ENCODE results near the gene PIM2.

PIM2 gene

DNA sequence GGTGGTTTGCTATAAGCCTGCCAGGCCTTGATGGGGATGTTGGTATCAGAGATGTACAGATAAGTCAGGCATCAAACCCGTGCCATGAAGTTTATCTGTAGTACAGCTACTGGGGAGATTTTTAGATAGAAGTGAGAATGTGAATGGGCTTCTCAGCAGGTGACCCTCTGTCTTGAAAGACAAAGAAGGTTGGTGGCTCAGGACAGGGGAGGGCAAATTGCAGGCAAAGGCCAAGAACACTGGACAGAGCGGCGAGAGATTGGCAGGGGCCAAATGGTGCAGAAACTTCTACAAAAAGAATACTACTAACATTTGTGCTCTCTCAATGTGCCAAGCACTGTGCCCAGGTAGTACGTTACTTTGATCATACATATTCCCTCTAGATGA lies 1.9 kb upstream of the PIM2 start:
- DNase-seq (ENCODE audit: low read depth) = no peak
- no peak overlapping the region for H3K4me3 ChIP-seq (ENCODE audit: low read depth, low read length)
- TF ChIP-seq, protein P1, sequence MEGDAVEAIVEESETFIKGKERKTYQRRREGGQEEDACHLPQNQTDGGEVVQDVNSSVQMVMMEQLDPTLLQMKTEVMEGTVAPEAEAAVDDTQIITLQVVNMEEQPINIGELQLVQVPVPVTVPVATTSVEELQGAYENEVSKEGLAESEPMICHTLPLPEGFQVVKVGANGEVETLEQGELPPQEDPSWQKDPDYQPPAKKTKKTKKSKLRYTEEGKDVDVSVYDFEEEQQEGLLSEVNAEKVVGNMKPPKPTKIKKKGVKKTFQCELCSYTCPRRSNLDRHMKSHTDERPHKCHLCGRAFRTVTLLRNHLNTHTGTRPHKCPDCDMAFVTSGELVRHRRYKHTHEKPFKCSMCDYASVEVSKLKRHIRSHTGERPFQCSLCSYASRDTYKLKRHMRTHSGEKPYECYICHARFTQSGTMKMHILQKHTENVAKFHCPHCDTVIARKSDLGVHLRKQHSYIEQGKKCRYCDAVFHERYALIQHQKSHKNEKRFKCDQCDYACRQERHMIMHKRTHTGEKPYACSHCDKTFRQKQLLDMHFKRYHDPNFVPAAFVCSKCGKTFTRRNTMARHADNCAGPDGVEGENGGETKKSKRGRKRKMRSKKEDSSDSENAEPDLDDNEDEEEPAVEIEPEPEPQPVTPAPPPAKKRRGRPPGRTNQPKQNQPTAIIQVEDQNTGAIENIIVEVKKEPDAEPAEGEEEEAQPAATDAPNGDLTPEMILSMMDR (IDR thresholded peaks at IDR 0.05; ENCODE audit: low read depth, low read length, missing control alignments) = no peak

DNA sequence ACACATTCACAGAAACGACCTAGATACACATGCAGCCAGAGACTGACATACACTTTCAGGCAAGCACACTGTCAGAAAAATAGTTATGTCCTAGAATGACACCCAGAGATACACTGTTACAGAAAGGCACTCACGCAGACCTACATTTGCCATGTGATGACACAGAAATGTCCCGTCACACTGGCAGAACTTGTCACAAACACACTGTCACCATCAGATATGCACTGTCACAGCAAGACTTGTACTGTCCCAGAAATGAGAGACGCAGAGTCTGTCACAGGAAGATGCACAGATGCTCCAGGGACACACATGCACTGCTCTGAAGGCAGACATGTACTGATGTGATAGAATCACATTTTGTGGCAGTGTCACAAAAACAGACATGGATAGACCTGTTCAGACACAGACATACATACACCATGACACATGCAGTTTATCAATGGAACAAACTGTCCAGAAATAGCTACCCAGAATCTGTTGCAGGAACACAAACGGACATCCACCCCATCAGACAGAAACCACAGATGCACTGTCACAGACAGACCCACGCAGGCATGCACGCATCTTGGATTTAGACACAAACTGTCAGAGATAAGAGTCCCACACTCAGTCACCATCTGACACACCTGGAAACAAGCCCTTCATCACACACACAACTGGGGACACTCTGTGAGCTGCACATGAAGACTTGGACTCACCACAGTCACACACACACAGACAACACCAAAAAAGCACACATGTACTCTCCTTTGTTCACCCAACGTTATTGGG lies 1.3 kb upstream of the PIM2 start:
- no peak overlapping the region; the same call in 1 of the 2 replicates for H3K4me3 ChIP-seq (ENCODE audit: low read depth, low read length)
- no peak for DNase-seq (ENCODE audit: low read depth)
- TF ChIP-seq, protein P1 (IDR thresholded peaks at IDR 0.05; ENCODE audit: low read depth, low read length, missing control alignments) = no peak

DNA sequence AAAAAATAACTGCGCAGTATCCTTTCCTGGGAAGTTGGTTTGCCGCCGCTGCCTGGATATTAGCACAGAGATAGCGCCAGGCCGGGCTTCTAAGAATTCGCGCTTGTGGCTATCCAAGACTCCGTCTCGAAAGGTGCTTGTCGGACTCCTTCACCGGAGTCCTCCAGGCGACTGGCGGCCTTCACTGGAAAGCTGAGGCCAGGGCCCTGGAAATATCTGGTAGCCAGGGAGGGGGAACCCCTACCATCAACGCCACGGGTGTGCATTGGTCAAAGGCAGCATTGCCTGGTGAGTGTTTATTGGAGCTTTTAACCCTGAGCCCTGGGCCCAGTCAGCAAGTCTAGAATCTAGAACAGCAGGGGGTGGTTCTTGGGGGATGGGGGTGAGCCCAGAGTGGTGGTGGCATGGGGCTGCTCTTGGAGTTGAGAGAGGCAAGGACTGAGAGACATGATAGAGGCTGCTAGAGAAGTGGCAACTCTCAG lies 577 bp upstream of the PIM2 start:
- H3K4me3 ChIP-seq (ENCODE audit: low read depth, low read length) = peak overlapping the region; percentile 44
- TF ChIP-seq, protein P1 (IDR thresholded peaks at IDR 0.05; ENCODE audit: low read depth, low read length, missing control alignments) = no peak
- no peak for DNase-seq (ENCODE audit: low read depth)

DNA sequence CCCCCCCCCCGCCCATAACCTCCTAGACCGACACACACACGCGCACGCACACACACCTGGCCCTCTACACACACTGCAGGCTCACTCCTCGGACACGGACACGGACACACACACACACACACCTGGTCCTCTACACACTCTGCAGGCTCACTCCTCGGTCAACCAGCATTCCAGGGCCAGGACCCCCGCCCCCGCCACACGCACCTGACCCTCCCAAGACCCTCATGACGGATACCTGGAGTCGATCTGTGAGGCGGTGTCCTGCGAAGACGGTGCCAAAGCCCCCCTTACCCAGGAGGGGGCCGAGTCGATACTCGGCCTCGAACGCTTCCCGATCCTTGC lies 552 bp downstream of the PIM2 start:
- H3K4me3 ChIP-seq (ENCODE audit: low read depth, low read length) = peak overlapping the region; percentile 88
- TF ChIP-seq, protein P1 (IDR thresholded peaks at IDR 0.05; ENCODE audit: low read depth, low read length, missing control alignments) = no peak
- no peak for DNase-seq (ENCODE audit: low read depth)

DNA sequence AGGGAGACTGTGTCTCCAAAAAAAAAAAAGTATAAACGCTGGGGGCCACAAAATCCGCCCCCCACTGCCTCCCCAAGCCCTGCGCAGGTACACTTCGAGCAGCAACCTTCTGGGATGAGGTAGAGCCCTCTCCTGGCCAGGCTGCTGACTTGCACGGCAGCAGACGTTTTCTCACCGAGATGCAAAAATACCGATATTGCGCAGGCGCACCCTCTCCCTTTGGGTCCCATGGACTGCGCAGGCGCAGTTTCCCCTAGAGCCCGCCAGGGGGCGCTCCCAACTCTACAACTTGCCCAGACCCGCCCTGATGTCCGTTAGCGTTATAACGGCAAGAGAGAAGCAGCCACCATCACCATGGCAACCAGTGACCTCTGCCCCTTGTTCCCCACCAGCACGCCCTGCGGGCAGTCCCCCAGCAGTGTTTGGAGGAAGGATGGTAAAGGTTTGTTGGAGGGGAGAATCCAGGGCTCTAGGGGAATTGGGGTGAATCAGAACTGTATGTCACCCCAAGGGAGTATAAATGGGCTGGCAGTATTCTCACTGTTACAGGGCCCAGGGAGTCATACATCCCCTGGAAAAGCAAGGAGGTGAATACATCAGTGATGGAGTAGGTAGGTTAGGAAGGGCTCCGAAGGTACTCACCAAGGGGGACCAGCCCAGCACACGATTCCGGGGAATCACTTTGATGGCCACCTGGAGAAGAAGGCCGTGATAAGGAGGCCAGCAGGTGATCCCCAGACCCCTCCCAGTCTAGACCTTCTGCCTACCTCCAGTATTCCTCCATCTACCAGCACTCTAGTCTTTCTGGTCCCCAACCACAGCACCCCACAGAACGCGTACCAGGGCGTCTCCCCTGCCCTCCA lies 1.5 kb downstream of the PIM2 start:
- TF ChIP-seq, protein P1 (IDR thresholded peaks at IDR 0.05; ENCODE audit: low read depth, low read length, missing control alignments) = peak; percentile 83
- DNase-seq (ENCODE audit: low read depth) = peak; percentile 66

DNA sequence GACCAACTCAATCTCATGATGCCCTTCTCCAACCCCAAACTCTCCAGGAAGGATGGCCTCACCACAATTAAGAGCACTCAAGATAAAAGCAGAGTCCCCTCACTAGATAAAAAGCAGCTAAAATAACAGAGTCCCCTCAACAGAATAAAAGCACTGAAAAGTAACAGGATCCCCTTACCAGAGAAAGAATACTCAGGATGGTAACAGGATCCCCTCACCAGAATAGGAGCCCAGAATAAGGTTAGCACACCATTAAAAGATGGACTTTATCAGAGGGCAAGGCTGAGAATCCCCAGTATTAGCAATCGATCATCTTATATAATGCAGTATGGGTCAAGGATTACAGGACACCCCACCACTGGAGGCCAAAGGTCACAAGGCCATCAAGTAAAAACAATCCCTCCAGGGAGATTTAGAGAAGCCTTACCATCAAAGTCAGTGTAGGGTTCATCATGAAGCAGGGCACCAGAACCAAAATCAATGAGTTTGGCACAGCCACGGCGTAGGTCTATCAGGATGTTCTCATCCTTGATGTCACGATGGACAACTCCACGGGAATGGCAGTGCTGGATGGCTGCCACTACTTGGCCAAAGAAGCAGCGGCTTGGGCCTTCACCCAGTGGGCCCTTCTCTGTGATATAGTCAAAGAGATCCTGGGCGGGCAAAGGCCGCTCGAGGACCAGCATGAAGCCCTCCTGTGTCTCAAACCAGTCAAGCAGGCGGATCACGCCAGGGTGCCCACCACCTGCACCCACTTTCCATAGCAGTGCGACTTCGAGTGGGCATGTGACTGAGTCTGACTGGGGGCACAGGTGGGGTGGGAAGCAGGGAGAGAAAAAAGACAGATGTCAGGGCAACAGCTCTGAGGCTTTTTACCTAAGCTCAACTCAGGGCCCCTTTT lies 4.0 kb downstream of the PIM2 start:
- DNase-seq (ENCODE audit: low read depth) = no peak
- TF ChIP-seq, protein P1 (IDR thresholded peaks at IDR 0.05; ENCODE audit: low read depth, low read length, missing control alignments) = no peak
- H3K4me3 ChIP-seq (ENCODE audit: low read depth, low read length) = peak overlapping the region; percentile 88

More for the DNA sequence above, 1.5 kb downstream of the PIM2 start:
- peak overlapping the region; percentile 88 for H3K4me3 ChIP-seq (ENCODE audit: low read depth, low read length)
